IPS DF 4.7 (cell line): ENCODE results near the gene HOXB2.

Source experiments
- DNase-seq: peaks from one replicate; pipeline ENCODE4 v3.0.0-alpha.2; 2013; ENCODE audit warnings: low spot score; ENCODE audit errors: extremely low read depth

HOXB2 gene

GRCh38 chr17:48565925-48566710, 21.2 kb upstream of the HOXB2 start:
- DNase-seq: no peak

- DNase-seq: no peak
These were observed 20.2 kb upstream of the HOXB2 start for GRCh38 chr17:48565022-48565554.

GRCh38 chr17:48564188-48565021, 19.5 kb upstream of the HOXB2 start:
- DNase-seq: no peak

- DNase-seq: no peak
These were observed 18.9 kb upstream of the HOXB2 start for GRCh38 chr17:48563867-48564187.

- DNase-seq: no peak
These were observed 18.5 kb upstream of the HOXB2 start for GRCh38 chr17:48563385-48563838.

GRCh38 chr17:48562934-48563333, 18.0 kb upstream of the HOXB2 start:
- DNase-seq: no peak

GRCh38 chr17:48561884-48562810, 17.2 kb upstream of the HOXB2 start:
- DNase-seq: no peak

GRCh38 chr17:48559840-48560817, 15.2 kb upstream of the HOXB2 start:
- DNase-seq: no peak

GRCh38 chr17:48559122-48559839, 14.4 kb upstream of the HOXB2 start:
- DNase-seq: no peak

GRCh38 chr17:48558831-48559121, 13.9 kb upstream of the HOXB2 start:
- DNase-seq: no peak

- DNase-seq: no peak
These were observed 13.3 kb upstream of the HOXB2 start for GRCh38 chr17:48558057-48558830.

- DNase-seq: no peak
These were observed 11.9 kb upstream of the HOXB2 start for GRCh38 chr17:48556576-48557401.

GRCh38 chr17:48556229-48556575, 11.3 kb upstream of the HOXB2 start:
- DNase-seq: no peak

- no peak for DNase-seq
These were observed 10.6 kb upstream of the HOXB2 start for GRCh38 chr17:48555258-48556228.

GRCh38 chr17:48554412-48555257, 9.7 kb upstream of the HOXB2 start:
- no peak for DNase-seq

GRCh38 chr17:48553826-48554225, 8.9 kb upstream of the HOXB2 start:
- DNase-seq: no peak
